ENCODE measurements around the gene HOXA4. TPM values are rescaled to one million over a fixed set of nuclear protein-coding genes. Genes with fewer than 3 reads are reported as not detected.

HOXA4 gene
- total and polyA plus RNA-seq, 2 of the 8 experiments (the other 6 are each of a cell fraction or from before 2014, with no cell fraction given) = not detected

DNA sequence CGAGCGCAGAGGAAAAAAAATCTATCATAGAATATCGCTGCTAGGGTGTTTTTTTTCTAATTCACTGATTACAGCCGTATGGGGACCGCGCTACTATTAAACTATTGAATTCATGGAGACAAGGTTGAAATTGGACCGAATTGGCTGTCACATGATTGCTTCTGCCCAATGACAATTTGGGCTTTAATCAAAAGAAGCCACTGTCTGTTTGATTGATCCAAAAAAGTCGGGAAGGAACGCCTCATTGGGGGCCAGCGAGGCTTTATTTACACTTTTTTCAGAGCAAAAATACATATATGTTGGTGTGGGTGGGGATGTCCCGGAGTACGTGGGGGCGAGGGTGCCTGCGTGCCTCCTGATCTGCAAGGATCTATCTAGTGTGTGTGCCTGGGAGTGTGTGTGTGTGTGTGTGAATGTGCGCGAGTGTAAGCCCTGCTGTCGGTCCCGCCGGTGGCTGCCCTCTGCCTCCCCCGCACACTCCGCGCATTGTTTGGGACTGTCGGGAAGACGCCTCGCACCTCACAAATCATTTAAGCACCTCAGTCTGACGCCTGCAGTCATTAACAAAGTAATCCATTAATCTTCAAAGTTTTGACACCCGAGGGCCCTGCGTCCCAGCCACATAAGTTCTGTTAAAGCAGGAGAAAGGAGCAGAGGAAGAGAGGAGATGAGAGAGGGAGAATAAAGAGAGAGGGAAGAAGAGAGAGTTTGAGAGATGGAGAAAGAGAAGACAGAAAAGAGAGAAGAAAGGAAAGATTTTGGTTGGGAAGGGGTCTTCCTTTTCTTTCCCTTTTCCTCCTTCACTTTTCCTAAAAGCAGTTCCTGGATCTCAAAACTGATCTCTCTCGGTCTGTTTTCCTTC is 27.7 kb downstream of the HOXA4 start, which contains the start of gene HOXA2:
HOXA2 (minus strand) TSS at position 103 of the 862 bp plus-strand sequence. CDS start 183 bp downstream, outside the sequence.
- POLR2A ChIA-PET (ENCODE audit: partially characterized antibody) = no interaction called here
- H3K4me2 ChIP-seq (ENCODE audit: insufficient read depth in 1 of 2, low read depth in 2 of 2, low read length in 2 of 2) = peak within 1 kb of the TSS; percentile 44 to 69; a peak in 3 of 4 replicates

More for the DNA sequence above, 27.7 kb downstream of the HOXA4 start, which contains the start of gene HOXA2:
- Histone ChIP-seq H3K27me3 (replicated peaks in 1 of 4; ENCODE audit: control insufficient read depth in 3 of 4, extremely low read depth in 1 of 4, insufficient read depth in 3 of 4, low read length in 3 of 4) (peaks cover 94 to 100% (median 97%) of the 10 kb centered on the region in 4 experiments), H3K56ac (replicated peaks; ENCODE audit: insufficient read length, low read depth, low read length) (no peak within 1 kb of the TSS), H3K23ac (ENCODE audit: insufficient read length) (no peak within 1 kb of the TSS), H3K4me1 (replicated peaks in 1 of 4; ENCODE audit: control insufficient read depth in 3 of 4, insufficient read depth in 4 of 4, low read length in 3 of 4) (peaks cover 0 to 18% (median 12%) of the 10 kb centered on the region in 4 experiments; a peak in 6 of 7 replicates), H2BK120ac (replicated peaks; ENCODE audit: low read depth, low read length) (no peak within 1 kb of the TSS), H3K79me2 (ENCODE audit: control insufficient read depth in 1 of 2, insufficient read depth in 2 of 2, low read length in 2 of 2) (no peaks in the 10 kb centered on the region), H3K14ac (ENCODE audit: insufficient read length) (no peak within 1 kb of the TSS), H4K20me1 (replicated peaks in 1 of 2; ENCODE audit: control insufficient read depth in 1 of 2, insufficient read depth in 2 of 2, low read length in 2 of 2) (peaks cover 16 to 32% of the 10 kb centered on the region in 2 experiments), H2BK15ac (ENCODE audit: low read length) (peak within 1 kb of the TSS; percentile 61; the same call in 1 of the 2 replicates), H4K5ac (ENCODE audit: insufficient read length, low read depth, low read length) (no peak within 1 kb of the TSS), H3K23me2 (ENCODE audit: low read depth, low read length) (0 out of 2 replicates have a peak, but pooled peaks cover 1% of the 10 kb centered on the region), H3K4ac (replicated peaks; ENCODE audit: insufficient read length, low read depth, low read length) (no peak within 1 kb of the TSS), H3K4me3 (ENCODE audit: extremely low read depth in 1 of 4, insufficient read depth in 2 of 4, low read depth in 3 of 4, low read length in 4 of 4) (peak within 1 kb of the TSS in 3 of 4 experiments; percentile 2 to 37 (median 14); a peak in 4 of 8 replicates), H2AFZ (ENCODE audit: low read length) (no peak within 1 kb of the TSS), H3K27ac (ENCODE audit: low read depth, low read length) (no peak within 1 kb of the TSS), H3K36me3 (ENCODE audit: control insufficient read depth in 2 of 4, insufficient read depth in 4 of 4, low read length in 3 of 4) (peaks cover 0 to 11% (median 0%) of the 10 kb centered on the region in 4 experiments; a peak in 1 of 8 replicates), H3K9me3 (ENCODE audit: insufficient read depth in 2 of 2, low read depth in 1 of 2, low read length in 1 of 2) (no peaks in the 10 kb centered on the region), H4K8ac (ENCODE audit: extremely low read depth, insufficient read depth, low read length) (no peak within 1 kb of the TSS; the same call in 1 of the 2 replicates), H3K18ac (ENCODE audit: extremely low read depth, low read length) (no peak within 1 kb of the TSS), H2BK20ac (ENCODE audit: low read length) (no peak within 1 kb of the TSS), H4K91ac (replicated peaks; ENCODE audit: insufficient read length, low read length) (no peak within 1 kb of the TSS), H2BK5ac (ENCODE audit: low read depth, low read length) (no peak within 1 kb of the TSS), H3K79me1 (ENCODE audit: low read depth, low read length) (no peaks in the 10 kb centered on the region), H2AK5ac (ENCODE audit: low read depth, low read length) (0 out of 2 replicates have a peak within 1 kb of the TSS, but pooled peaks have one; percentile 93), H3K9ac (replicated peaks in 1 of 4; ENCODE audit: extremely low read depth in 1 of 4, low read depth in 3 of 4, low read length in 3 of 4) (no peak within 1 kb of the TSS), H2BK12ac (ENCODE audit: low read depth, low read length) (peak within 1 kb of the TSS; percentile 68; the same call in 1 of the 2 replicates)
- TF ChIP-seq TEAD4 (IDR thresholded peaks at IDR 0.05; ENCODE audit: low read depth, low read length) = no peak
- TF ChIP-seq TBP (IDR thresholded peaks at IDR 0.05; ENCODE audit: low read depth, low read length) = no peak
- TF ChIP-seq EZH2 (IDR thresholded peaks at IDR 0.05; ENCODE audit: low read depth, low read length, severe bottlenecking) = peak; percentile 67
- no peak for TF ChIP-seq ATF3 (IDR thresholded peaks at IDR 0.05; ENCODE audit: insufficient read depth, low read depth, low read length)
- TF ChIP-seq SUZ12 (IDR thresholded peaks at IDR 0.05; ENCODE audit: low read length) = 0 out of 2 replicates have a peak, but pooled peaks have one; percentile 21
- TF ChIP-seq CBX8 (IDR thresholded peaks at IDR 0.05; ENCODE audit: borderline replicate concordance, low read depth, low read length) = 0 out of 2 replicates have a peak, but pooled peaks have one; percentile 87
- TF ChIP-seq, protein P1, sequence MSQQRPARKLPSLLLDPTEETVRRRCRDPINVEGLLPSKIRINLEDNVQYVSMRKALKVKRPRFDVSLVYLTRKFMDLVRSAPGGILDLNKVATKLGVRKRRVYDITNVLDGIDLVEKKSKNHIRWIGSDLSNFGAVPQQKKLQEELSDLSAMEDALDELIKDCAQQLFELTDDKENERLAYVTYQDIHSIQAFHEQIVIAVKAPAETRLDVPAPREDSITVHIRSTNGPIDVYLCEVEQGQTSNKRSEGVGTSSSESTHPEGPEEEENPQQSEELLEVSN (IDR thresholded peaks at IDR 0.05) = no peak
- TF ChIP-seq CEBPB (IDR thresholded peaks at IDR 0.05; ENCODE audit: low read depth, low read length) = no peak
- TF ChIP-seq TAF7 (optimal IDR thresholded peaks at IDR 0.05; ENCODE audit: borderline replicate concordance, low read depth, low read length) = no peak
- DNase-seq (ENCODE audit: low read depth in 1 of 2, low spot score in 2 of 2) (no peak), FAIRE-seq (no peak)
- WGBS, 2 experiments (ENCODE audit: extremely low coverage in 1 of 2, insufficient coverage in 1 of 2, insufficient read length in 1 of 2, insufficient replicate concordance in 2 of 2, low coverage in 1 of 2, low lambda C conversion rate in 2 of 2, missing lambda C conversion rate in 1 of 2) = 9% methylated on average over 27 of the region's 29 CpGs; no CpG with 5 or more reads in 1 of the 2 experiments
- CTCF ChIA-PET (ENCODE audit: partially characterized antibody) = no interaction called here
